Measurements from ENCODE around the gene ADARB2. TPM values are rescaled to one million over a fixed set of nuclear protein-coding genes. Genes with fewer than 3 reads are reported as not detected.
"Not testable (repeated sequence)": the region's sequence is repeated elsewhere in the genome, so short reads cannot be mapped to it uniquely, and the experiment has no call there.

ADARB2 gene
- total and polyA plus RNA-seq, 8 donors: 0.34 to 24.7 (median 3.2) TPM

- H3K9me3 ChIP-seq: no peaks in the 10 kb centered on the region
- DNase-seq (no peak), FAIRE-seq (no peak), ATAC-seq (no peak)
- no peaks in the 10 kb centered on the region for H3K36me3 ChIP-seq
- H3K4me3 ChIP-seq: no peak overlapping the region
- H3K4me1 ChIP-seq: no peaks in the 10 kb centered on the region
- H3K27ac ChIP-seq: no peak overlapping the region
- 48 to 67% methylated on average over 7 to 8 of the region's 8 CpGs for WGBS, 2 donors
- H3K27me3 ChIP-seq: no peaks in the 10 kb centered on the region
- intact Hi-C loops (cut with DNase I): no loop called here
- no peak for TF ChIP-seq CTCF (IDR thresholded peaks at IDR 0.05)
These were observed 199.2 kb downstream of the ADARB2 start for GRCh38 chr10:1538121-1538520.

- DNase-seq; H3K36me3 ChIP-seq; H3K27ac ChIP-seq; FAIRE-seq; intact Hi-C loops (cut with DNase I); H3K9me3 ChIP-seq; H3K27me3 ChIP-seq; H3K4me1 ChIP-seq; H3K4me3 ChIP-seq; ATAC-seq: not testable (repeated sequence)
- 65 to 69% methylated on average over 2 of the region's 2 CpGs for WGBS, 2 donors
These were observed 199.9 kb downstream of the ADARB2 start for GRCh38 chr10:1537449-1537848.

- H3K27ac ChIP-seq: no peak overlapping the region
- FAIRE-seq (no peak), ATAC-seq (no peak), DNase-seq (no peak)
- no peaks in the 10 kb centered on the region for H3K27me3 ChIP-seq
- H3K4me3 ChIP-seq: no peak overlapping the region
- intact Hi-C loops (cut with DNase I): no loop called here
- TF ChIP-seq CTCF (IDR thresholded peaks at IDR 0.05): no peak
- 39 to 43% methylated on average over 7 of the region's 7 CpGs for WGBS, 2 donors
- H3K9me3 ChIP-seq: no peaks in the 10 kb centered on the region
- H3K4me1 ChIP-seq: no peaks in the 10 kb centered on the region
- no peaks in the 10 kb centered on the region for H3K36me3 ChIP-seq
These were observed 201.0 kb downstream of the ADARB2 start for GRCh38 chr10:1536341-1536740.

- Histone ChIP-seq H3K4me3 (no peak overlapping the region), H3K4me1 (no peaks in the 10 kb centered on the region), H3K36me3 (no peaks in the 10 kb centered on the region), H3K27me3 (no peaks in the 10 kb centered on the region), H3K27ac (no peak overlapping the region), H3K9me3 (no peaks in the 10 kb centered on the region)
- 60 to 70% methylated on average over 24 of the region's 24 CpGs for WGBS, 2 donors
- ATAC-seq (no peak), FAIRE-seq (no peak), DNase-seq (no peak)
- intact Hi-C loops (cut with DNase I): no loop called here
- TF ChIP-seq CTCF (IDR thresholded peaks at IDR 0.05): no peak
These were observed 201.9 kb downstream of the ADARB2 start for GRCh38 chr10:1535301-1535965.

- H3K4me3 ChIP-seq: no peak overlapping the region
- no peaks in the 10 kb centered on the region for H3K9me3 ChIP-seq
- FAIRE-seq: no peak
- H3K4me1 ChIP-seq: no peaks in the 10 kb centered on the region
- no peak for TF ChIP-seq CTCF (IDR thresholded peaks at IDR 0.05)
- no peak for DNase-seq
- H3K27me3 ChIP-seq: no peaks in the 10 kb centered on the region
- no peak overlapping the region for H3K27ac ChIP-seq
- 83 to 90% methylated on average over 19 of the region's 19 CpGs for WGBS, 2 donors
- no peak for ATAC-seq
- no peaks in the 10 kb centered on the region for H3K36me3 ChIP-seq
- intact Hi-C loops (cut with DNase I): no loop called here
These were observed 202.5 kb downstream of the ADARB2 start for GRCh38 chr10:1534820-1535219.
